T-helper 22 cell (primary cell): ENCODE data around the gene MPV17L2.
"Not testable (repeated sequence)": the region's sequence is repeated elsewhere in the genome, so short reads cannot be mapped to it uniquely, and the experiment has no call there.

ENCODE experiments used
- DNase-seq: peaks from one replicate; pipeline ENCODE4 v3.0.0-alpha.2; 2020; ENCODE audit warnings: low read depth

The MPV17L2 gene

GRCh38 chr19:18192673-18193387 is at the start of gene MPV17L2:
Gene MPV17L2 (plus strand): TSS chr19:18193218. CDS start chr19:18193282, 64 bp downstream.
- DNase-seq = peak; percentile 99

GRCh38 chr19:18143902-18144301 is 49.1 kb upstream of the MPV17L2 start:
- no peak for DNase-seq

GRCh38 chr19:18144361-18144760 is 48.7 kb upstream of the MPV17L2 start:
- DNase-seq = no peak

- DNase-seq = no peak
Measured at GRCh38 chr19:18144906-18145305, 48.1 kb upstream of the MPV17L2 start.

- DNase-seq = no peak
Measured at GRCh38 chr19:18145391-18145999, 47.5 kb upstream of the MPV17L2 start.

GRCh38 chr19:18147396-18147795 is 45.6 kb upstream of the MPV17L2 start:
- DNase-seq = no peak

GRCh38 chr19:18149596-18149975 is 43.4 kb upstream of the MPV17L2 start:
- no peak for DNase-seq

GRCh38 chr19:18150776-18151624 is 42.0 kb upstream of the MPV17L2 start:
- no peak for DNase-seq

GRCh38 chr19:18152442-18152816 is 40.6 kb upstream of the MPV17L2 start:
- DNase-seq = peak; percentile 94

GRCh38 chr19:18152817-18153555 is 40.0 kb upstream of the MPV17L2 start, which contains the start of gene PIK3R2:
Gene PIK3R2 (plus strand): TSS chr19:18153163. CDS start chr19:18155880, 2,717 bp downstream.
- peak; percentile 99 for DNase-seq

- no peak for DNase-seq
Measured at GRCh38 chr19:18153556-18154134, 39.4 kb upstream of the MPV17L2 start.

GRCh38 chr19:18155095-18156087 is 37.6 kb upstream of the MPV17L2 start:
- no peak for DNase-seq

GRCh38 chr19:18156268-18156667 is 36.8 kb upstream of the MPV17L2 start:
- no peak for DNase-seq

- no peak for DNase-seq
Measured at GRCh38 chr19:18156841-18157464, 36.1 kb upstream of the MPV17L2 start.

- DNase-seq = no peak
Measured at GRCh38 chr19:18157465-18158063, 35.5 kb upstream of the MPV17L2 start.

- no peak for DNase-seq
Measured at GRCh38 chr19:18158467-18158866, 34.6 kb upstream of the MPV17L2 start.

GRCh38 chr19:18159059-18159616 is 33.9 kb upstream of the MPV17L2 start:
- DNase-seq = not testable (repeated sequence)

GRCh38 chr19:18159810-18160209 is 33.2 kb upstream of the MPV17L2 start:
- no peak for DNase-seq

- DNase-seq = no peak
Measured at GRCh38 chr19:18160493-18160970, 32.5 kb upstream of the MPV17L2 start.
